ENCODE measurements around the gene GABPB2. TPM values are rescaled to one million over a fixed set of nuclear protein-coding genes. Genes with fewer than 3 reads are reported as not detected.

The GABPB2 gene
- total RNA-seq, 1 donor from 2014 or later, result 3.6 TPM

- FAIRE-seq (no peak), DNase-seq (ENCODE audit: low read depth) (no peak)
- H3K27me3 Mint-ChIP-seq (ENCODE audit: low read depth, unreplicated experiment), result no peaks in the 10 kb centered on the region
Observed at GRCh38 chr1:151098126-151098525, 27.6 kb downstream of the GABPB2 start.

GRCh38 chr1:151104630-151105029, 34.1 kb downstream of the GABPB2 start:
- Mint-ChIP-seq H3K27me3 (ENCODE audit: low read depth, unreplicated experiment) (no peaks in the 10 kb centered on the region), H3K4me1 (ENCODE audit: low read depth, unreplicated experiment) (peaks cover 5% of the 10 kb centered on the region), H3K9me3 (ENCODE audit: unreplicated experiment) (no peaks in the 10 kb centered on the region), H3K27ac (ENCODE audit: unreplicated experiment) (no peak overlapping the region), H3K4me3 (ENCODE audit: unreplicated experiment) (no peak overlapping the region), H3K36me3 (ENCODE audit: low read depth, unreplicated experiment) (peaks cover 2% of the 10 kb centered on the region)
- no peaks in the 10 kb centered on the region for H3K9me3 ChIP-seq (ENCODE audit: insufficient read depth, low read depth, low read length)
- no peak overlapping the region for H3K9ac ChIP-seq (ENCODE audit: low read length)
- H3K36me3 ChIP-seq (ENCODE audit: insufficient read depth, low read length), result no peaks in the 10 kb centered on the region
- DNase-seq (ENCODE audit: low read depth) (no peak), FAIRE-seq (no peak)
- no peaks in the 10 kb centered on the region for H3K79me2 ChIP-seq (ENCODE audit: insufficient read depth, low read length)
- H3K27ac ChIP-seq (ENCODE audit: low read depth, low read length), result no peak overlapping the region
- no peak overlapping the region for H2AFZ ChIP-seq (ENCODE audit: low read depth, low read length)
- no peak overlapping the region for H3K4me2 ChIP-seq (ENCODE audit: low read length)
- H3K4me3 ChIP-seq (ENCODE audit: insufficient read depth, low read depth, low read length), result no peak overlapping the region
- no peaks in the 10 kb centered on the region for H4K20me1 ChIP-seq (ENCODE audit: insufficient read depth, low read length)
- TF ChIP-seq CTCF (IDR thresholded peaks at IDR 0.05; ENCODE audit: insufficient read depth, low read depth, low read length), result no peak
- no peak for TF ChIP-seq EZH2 (IDR thresholded peaks at IDR 0.05; ENCODE audit: insufficient read depth, low read length)
- no peaks in the 10 kb centered on the region for H3K27me3 ChIP-seq (ENCODE audit: insufficient read depth, low read length)
- peaks cover 4% of the 10 kb centered on the region for H3K4me1 ChIP-seq (ENCODE audit: insufficient read depth, low read length)

More at GRCh38 chr1:151098126-151098525, 27.6 kb downstream of the GABPB2 start:
- Histone ChIP-seq H3K27ac (ENCODE audit: low read depth, low read length) (no peak overlapping the region), H2AFZ (ENCODE audit: low read depth, low read length) (no peak overlapping the region), H3K4me1 (ENCODE audit: insufficient read depth, low read length) (no peaks in the 10 kb centered on the region), H4K20me1 (ENCODE audit: insufficient read depth, low read length) (no peaks in the 10 kb centered on the region), H3K4me2 (ENCODE audit: low read length) (no peak overlapping the region), H3K36me3 (ENCODE audit: insufficient read depth, low read length) (no peaks in the 10 kb centered on the region), H3K79me2 (ENCODE audit: insufficient read depth, low read length) (no peaks in the 10 kb centered on the region), H3K9me3 (ENCODE audit: insufficient read depth, low read depth, low read length) (no peaks in the 10 kb centered on the region), H3K4me3 (ENCODE audit: insufficient read depth, low read depth, low read length) (no peak overlapping the region), H3K9ac (ENCODE audit: low read length) (no peak overlapping the region), H3K27me3 (ENCODE audit: insufficient read depth, low read length) (no peaks in the 10 kb centered on the region)
- no peaks in the 10 kb centered on the region for H3K9me3 Mint-ChIP-seq (ENCODE audit: unreplicated experiment)
- H3K27ac Mint-ChIP-seq (ENCODE audit: unreplicated experiment), result no peak overlapping the region
- H3K4me1 Mint-ChIP-seq (ENCODE audit: low read depth, unreplicated experiment), result no peaks in the 10 kb centered on the region
- no peak overlapping the region for H3K4me3 Mint-ChIP-seq (ENCODE audit: unreplicated experiment)
- no peaks in the 10 kb centered on the region for H3K36me3 Mint-ChIP-seq (ENCODE audit: low read depth, unreplicated experiment)
- no peak for TF ChIP-seq EZH2 (IDR thresholded peaks at IDR 0.05; ENCODE audit: insufficient read depth, low read length)
- TF ChIP-seq CTCF (IDR thresholded peaks at IDR 0.05; ENCODE audit: insufficient read depth, low read depth, low read length), result no peak

- TF ChIP-seq EZH2 (IDR thresholded peaks at IDR 0.05; ENCODE audit: insufficient read depth, low read length) (no peak), CTCF (IDR thresholded peaks at IDR 0.05; ENCODE audit: insufficient read depth, low read depth, low read length) (no peak)
- no peak overlapping the region for H2AFZ ChIP-seq (ENCODE audit: low read depth, low read length)
- no peaks in the 10 kb centered on the region for H3K36me3 ChIP-seq (ENCODE audit: insufficient read depth, low read length)
- peaks cover 4% of the 10 kb centered on the region for H3K4me1 ChIP-seq (ENCODE audit: insufficient read depth, low read length)
- H4K20me1 ChIP-seq (ENCODE audit: insufficient read depth, low read length), result no peaks in the 10 kb centered on the region
- no peaks in the 10 kb centered on the region for H3K9me3 ChIP-seq (ENCODE audit: insufficient read depth, low read depth, low read length)
- H3K9me3 Mint-ChIP-seq (ENCODE audit: unreplicated experiment), result no peaks in the 10 kb centered on the region
- no peak overlapping the region for H3K4me3 Mint-ChIP-seq (ENCODE audit: unreplicated experiment)
- peak overlapping the region; percentile 16 for H3K4me2 ChIP-seq (ENCODE audit: low read length)
- no peaks in the 10 kb centered on the region for H3K27me3 Mint-ChIP-seq (ENCODE audit: low read depth, unreplicated experiment)
- DNase-seq (ENCODE audit: low read depth) (peak; percentile 32), FAIRE-seq (no peak)
- H3K4me3 ChIP-seq (ENCODE audit: insufficient read depth, low read depth, low read length), result no peak overlapping the region
- H3K36me3 Mint-ChIP-seq (ENCODE audit: low read depth, unreplicated experiment), result peaks cover 2% of the 10 kb centered on the region
- no peaks in the 10 kb centered on the region for H3K79me2 ChIP-seq (ENCODE audit: insufficient read depth, low read length)
- H3K9ac ChIP-seq (ENCODE audit: low read length), result no peak overlapping the region
- H3K27ac ChIP-seq (ENCODE audit: low read depth, low read length), result no peak overlapping the region
- peaks cover 5% of the 10 kb centered on the region for H3K4me1 Mint-ChIP-seq (ENCODE audit: low read depth, unreplicated experiment)
- H3K27ac Mint-ChIP-seq (ENCODE audit: unreplicated experiment), result no peak overlapping the region
- no peaks in the 10 kb centered on the region for H3K27me3 ChIP-seq (ENCODE audit: insufficient read depth, low read length)
Observed at GRCh38 chr1:151106894-151107293, 36.3 kb downstream of the GABPB2 start.

Data from astrocyte (in vitro differentiated cells and primary cell).